Stimulated activated naive CD4-positive, alpha-beta T cell treated with Interleukin-2 at 50 U/mL for 16 hours (primary cell): Measurements from ENCODE around the gene MBD3L4.
"Not testable (repeated sequence)": the region's sequence is repeated elsewhere in the genome, so short reads cannot be mapped to it uniquely, and the experiment has no call there.

Experiments used
- DNase-seq: peaks from one replicate; lab custom pipeline; 2025; lab: John Stamatoyannopoulos, UW

The MBD3L4 gene

DNA sequence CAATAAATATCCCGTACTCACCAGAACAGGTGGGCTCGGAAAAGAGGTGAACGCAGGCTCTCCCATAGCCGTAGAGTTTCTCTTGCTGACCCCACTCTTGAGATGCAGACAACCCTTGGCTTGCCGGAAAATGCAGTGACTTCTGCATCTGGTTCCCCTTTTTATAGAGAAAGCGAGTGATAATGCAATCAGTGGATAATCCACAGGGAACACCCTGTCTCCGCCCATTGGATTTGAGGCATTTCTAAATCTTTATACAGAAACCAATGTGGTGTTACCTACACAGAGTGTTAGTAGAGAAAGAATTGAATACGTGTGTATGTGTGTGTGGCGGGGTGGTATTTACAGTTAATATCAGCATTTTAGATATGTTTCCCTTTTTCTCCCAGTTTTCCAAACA lies at the start of gene MBD3L4:
Gene MBD3L4, minus strand, starts transcription at position 101 of the 400 bp plus-strand sequence. Its CDS starts 35 bp downstream, at position 66.
- DNase-seq, result not testable (repeated sequence)

DNA sequence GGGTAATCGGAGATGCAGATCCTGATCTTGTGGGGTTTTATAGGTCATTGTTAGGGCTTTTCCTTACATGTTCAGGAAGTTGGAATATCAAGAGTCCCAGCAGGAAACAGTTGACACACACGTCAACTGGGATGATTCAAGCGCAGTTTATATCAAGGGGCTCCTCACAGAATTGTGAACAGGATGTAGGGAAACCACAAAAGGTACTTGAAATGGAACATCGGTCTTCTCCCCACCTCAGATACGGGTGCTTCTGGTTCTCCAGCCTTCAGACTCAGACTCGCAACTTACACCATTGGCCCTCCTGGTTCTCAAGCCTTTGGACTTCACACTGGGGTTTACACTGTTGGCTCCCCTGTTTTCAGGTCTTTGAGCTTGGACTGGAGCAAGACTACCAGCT lies 49.0 kb upstream of the MBD3L4 start:
- no peak for DNase-seq

DNA sequence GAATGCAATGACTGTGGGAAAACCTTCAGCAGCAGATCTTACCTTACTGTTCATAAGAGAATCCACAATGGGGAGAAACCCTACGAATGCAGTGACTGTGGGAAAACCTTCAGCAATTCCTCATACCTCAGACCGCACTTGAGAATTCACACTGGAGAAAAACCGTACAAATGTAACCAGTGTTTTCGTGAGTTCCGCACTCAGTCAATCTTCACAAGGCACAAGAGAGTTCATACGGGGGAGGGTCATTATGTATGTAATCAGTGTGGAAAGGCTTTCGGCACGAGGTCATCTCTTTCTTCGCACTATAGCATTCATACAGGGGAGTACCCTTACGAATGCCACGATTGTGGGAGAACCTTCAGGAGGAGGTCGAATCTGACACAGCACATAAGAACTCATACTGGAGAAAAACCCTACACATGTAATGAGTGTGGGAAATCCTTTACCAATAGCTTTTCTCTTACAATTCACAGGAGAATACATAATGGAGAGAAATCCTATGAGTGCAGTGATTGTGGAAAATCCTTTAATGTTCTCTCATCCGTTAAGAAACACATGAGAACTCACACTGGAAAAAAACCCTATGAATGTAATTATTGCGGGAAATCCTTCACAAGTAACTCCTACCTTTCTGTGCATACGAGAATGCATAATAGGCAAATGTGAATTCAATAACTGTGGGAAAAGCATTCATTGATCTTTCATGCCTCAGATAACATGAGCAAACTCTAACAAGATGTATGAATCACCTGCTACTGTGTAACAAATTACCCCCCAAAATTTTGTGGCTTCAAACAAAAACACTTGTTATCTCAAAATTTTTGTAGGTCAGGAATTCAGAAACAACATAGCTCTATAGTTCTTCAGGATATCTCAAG lies 43.3 kb upstream of the MBD3L4 start:
- DNase-seq, result no peak

DNA sequence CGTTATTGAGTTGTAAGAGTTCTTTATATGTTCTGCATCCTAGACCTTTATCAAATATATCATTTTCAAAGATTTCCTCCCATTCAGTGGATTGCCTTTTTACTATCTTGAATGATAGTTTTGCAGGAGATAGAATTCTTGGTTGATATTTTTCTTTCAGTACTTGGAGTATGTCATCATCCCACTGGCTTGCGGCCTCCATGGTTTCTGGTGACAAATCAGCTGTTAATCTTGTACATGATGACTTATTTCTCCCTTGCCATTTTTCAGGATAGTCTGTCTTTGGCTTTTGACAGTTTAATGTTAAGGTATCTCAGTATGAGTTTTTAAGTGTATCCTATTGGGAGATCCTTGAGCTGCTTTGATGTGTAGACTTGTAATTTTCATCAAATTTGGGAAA lies 38.0 kb upstream of the MBD3L4 start:
- DNase-seq, result no peak

DNA sequence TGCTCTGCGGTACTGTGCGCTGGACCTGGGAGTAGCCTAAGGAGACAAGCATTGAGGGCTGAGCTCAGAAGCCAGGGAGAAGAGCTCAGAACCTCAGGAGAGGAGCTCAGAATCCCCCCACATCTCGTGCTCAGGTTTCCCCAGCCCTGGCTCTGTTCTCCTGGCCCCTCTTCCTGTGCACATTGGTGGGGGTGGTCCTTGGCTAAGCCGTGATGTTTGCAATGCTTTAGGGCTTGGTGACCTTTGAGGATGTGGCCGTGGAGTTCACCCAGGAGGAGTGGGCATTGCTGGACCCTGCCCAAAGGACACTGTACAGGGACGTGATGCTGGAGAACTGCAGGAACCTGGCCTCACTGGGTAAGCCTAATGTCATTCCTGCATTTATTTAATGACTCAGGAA lies 36.2 kb upstream of the MBD3L4 start:
- DNase-seq, result no peak

DNA sequence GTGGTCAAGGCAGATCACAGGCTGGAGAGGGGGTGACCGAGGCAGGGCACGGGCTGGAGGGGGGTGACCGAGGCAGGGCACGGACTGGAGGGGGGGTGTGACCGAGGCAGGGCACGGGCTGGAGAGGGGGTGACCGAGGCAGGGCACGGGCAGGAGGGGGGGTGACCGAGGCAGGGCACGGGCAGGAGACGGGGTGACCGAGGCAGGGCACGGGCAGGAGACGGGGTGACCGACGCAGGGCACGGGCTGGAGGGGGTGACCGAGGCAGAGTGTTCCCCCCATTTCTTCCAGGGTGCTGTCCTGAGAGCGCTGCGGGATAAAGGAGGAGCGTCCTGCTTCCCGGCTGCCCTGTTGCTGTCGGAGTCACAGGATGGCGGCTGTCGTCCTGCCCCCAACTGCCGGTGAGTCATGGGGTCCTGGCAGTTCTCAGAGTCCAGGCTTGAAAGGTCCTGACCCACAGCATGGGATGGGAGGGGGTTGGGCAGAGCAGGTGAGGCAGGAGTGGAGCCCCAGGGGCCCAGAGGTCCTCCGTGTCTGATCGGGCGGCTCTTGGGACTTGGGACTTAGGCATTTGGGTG lies 34.8 kb upstream of the MBD3L4 start:
- no peak for DNase-seq

DNA sequence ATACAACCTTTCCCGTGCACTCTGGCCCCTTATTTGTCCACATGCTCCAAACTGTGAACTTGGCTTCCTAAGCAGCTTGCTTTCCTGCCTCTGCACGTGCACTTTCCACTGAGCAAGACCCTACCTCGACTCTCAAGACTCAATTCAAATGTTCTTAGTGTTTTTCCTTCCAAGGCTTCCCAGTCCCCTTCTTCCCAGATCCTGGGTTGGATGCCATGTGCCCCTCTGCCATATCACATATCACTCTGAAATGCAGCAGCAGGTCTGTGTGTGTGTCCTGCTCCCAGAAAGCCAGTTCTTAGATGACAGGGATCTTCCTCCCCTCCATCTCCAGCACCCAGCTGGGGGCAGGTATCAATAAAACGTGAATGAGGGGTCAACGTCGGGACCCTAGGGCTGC lies 32.6 kb upstream of the MBD3L4 start:
- DNase-seq, result no peak

DNA sequence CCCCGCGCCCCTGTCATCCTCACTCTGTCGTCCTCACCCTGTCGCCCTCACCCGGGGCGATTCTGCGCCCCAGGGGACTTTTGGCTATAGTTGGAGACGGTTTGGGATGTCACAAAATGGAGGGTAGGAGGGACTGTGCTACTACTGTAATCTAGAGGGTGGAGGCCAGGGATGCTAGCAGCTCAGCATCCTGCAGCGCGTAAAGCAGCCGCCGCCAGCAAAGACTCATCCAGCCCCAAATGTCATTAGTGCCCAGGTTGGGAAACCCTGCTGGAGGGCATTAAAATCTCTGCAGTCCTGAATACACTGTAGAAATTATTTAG lies 29.9 kb upstream of the MBD3L4 start:
- no peak for DNase-seq

DNA sequence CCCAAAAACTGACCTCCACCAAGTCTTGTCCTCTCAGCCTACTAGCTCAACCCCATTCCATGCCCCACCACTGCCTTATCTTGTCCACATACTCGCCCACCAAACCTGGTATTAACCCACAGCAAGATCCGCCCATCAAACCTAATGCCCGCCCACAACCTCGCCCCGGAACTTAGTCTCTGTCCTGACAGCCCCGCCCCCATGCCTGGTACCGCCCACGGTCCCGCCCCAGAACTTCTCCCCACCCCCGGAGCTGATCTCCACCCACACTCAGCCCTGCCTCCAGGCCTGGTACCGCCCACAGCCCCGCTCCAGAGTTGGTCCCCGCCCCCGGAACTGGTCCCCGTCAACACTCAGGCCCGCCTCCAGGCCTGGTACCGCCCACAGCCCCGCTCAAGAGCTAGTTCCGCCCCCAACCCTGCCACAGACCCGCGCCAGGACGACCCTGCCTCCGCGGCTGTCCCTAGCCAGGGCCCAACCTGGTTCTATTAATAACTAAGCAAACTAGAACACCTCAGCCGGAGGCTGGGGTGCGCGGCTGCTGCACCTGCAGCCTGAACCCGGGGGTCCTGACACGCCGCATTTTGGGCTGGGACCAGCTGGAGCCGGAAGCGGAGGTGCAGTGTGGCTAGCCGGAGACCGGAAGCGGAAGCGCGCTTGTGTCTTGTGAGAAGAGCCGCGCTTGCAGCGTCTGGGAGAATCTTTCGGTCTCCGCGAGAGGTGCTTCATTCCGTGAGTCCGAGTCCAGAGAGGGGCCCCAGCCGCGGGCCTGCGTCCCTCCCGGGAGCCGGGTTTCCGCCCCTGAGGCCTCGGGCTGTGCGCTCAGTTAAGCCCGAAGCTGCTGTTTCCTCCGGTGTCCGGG lies 29.3 kb upstream of the MBD3L4 start, which contains the start of gene ZNF557:
Gene ZNF557, plus strand, starts transcription at position 662 of the 862 bp plus-strand sequence. CDS start 5,372 bp downstream, outside the sequence.
- DNase-seq, result peak; percentile 98

DNA sequence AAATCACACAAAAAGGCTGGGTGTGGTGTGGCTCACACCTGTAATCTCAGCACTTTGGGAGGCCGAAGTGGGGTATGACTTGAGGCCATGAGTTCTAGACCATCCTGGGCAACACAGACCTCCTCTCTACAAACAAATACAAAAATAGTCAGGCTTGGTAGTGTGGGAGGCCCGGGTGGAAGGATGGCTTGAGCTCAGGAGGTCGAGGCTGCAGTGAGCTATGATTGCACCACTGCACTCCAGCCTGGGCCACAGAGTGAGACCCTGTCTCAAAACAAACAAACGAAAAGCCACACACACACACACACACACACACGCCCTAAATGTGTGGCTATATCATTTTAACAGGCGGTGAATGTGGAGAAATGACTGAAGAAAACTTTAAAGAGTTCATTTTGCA lies 28.6 kb upstream of the MBD3L4 start:
- DNase-seq, result no peak

DNA sequence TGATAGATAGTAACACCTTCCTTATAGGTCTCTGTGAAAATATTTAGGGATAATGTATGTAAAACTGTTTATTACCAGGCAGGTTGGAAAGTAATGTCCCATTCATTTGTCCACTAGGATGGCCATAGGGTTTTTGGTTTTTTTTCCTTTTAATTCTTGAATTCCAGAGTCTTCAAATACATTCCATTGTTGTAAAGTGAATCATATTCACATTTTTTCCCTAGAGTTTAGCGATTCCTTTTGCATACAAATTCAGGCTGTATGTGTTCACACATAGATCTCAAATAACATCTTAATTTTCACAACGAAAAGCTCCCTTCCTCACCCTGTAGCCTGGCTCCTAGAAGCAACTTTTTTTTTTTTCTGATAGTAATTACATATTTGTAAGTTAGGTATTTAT lies 27.7 kb upstream of the MBD3L4 start:
- no peak for DNase-seq

DNA sequence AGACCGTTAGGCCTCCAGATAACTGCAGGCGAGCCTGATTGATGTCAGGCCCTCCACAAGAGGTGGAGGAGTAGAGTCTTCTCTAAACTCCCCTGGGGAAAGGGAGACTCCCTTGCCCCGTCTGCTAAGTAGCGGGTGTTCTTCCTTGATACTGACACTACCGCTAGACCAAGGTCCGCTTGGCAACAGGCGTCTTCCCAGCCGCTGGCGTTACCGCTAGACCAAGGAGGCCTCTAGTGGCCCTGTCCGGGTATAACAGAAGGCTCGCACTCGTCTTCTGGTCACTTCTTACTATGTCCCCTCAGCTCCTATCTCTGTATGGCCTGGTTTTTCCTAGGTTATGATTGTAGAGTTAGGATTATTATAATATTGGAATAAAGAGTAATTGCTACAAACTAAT lies 27.1 kb upstream of the MBD3L4 start:
- DNase-seq, result not testable (repeated sequence)

DNA sequence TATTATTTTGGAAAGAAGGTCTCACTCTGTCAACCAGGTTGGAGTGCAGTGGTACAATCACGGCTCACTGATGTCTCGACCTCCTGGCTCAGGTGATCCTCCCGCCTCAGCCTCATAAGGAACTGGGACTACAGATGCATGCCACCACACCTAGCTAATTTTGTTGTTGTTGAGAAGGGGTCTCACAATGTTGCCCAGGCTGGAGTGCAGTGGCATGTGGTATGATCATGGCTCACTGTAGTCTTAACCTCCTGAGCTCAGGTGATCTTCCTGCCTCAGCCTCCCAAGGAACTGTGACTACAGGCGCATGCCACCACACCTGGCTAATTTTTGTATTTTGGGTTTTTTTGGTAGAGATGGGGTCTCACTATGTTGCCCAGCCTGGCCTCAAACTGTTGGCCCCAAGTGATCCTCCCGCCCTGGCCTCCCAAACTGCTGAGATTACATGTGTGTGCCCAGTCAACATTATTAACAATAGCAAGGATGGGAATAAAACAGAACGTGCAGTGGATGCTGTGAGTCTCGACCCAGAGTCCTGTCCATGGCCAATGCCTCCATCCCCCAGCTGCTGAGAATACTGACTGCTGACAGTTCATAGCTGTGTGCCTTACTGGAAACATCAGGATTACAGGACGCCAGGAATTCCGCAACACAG lies 23.9 kb upstream of the MBD3L4 start:
- DNase-seq, result no peak

DNA sequence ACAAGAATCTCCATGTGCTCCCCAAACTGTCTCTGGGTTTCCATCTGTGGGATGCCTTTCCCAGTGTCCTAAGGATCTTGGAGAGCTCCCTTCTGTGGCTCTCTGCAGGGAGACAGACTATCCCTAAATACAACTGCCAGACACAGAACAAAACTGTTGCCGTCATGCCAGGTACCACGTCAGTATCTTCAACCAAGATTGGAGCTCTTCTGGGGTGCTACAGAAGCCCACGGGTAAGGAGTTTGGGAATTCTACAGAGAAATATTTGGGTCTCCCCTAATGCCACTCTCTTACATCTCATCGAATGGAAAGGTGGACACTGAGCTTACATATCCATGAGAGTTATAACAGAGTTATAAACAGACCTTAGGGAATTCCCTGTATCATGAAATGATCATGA lies 23.4 kb upstream of the MBD3L4 start:
- DNase-seq, result no peak

DNA sequence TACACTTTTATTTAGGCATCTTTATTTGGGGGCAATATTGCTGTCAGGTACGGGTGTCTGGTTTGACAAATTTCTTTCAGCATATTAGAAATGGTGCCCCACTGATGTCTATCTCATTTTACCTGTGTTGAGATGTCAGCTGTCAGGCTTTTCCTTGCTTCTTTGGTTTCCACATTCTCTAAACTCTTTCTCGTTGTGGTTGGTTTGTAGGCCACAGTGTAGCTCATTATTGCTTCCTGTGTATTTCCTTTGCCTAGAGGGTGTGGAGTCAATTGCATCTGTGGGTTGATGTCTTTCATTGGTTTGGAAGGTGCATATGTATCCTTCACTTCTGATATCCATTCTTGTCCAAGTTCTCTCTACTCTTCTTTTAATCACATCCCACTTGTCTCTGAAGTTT lies 20.0 kb upstream of the MBD3L4 start:
- not testable (repeated sequence) for DNase-seq

DNA sequence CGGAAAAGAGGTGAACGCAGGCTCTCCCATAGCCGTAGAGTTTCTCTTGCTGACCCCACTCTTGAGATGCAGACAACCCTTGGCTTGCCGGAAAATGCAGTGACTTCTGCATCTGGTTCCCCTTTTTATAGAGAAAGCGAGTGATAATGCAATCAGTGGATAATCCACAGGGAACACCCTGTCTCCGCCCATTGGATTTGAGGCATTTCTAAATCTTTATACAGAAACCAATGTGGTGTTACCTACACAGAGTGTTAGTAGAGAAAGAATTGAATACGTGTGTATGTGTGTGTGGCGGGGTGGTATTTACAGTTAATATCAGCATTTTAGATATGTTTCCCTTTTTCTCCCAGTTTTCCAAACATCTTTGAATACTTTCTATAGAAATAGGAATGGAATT lies 18.6 kb upstream of the MBD3L4 start, which contains the start of gene MBD3L3:
Gene MBD3L3, minus strand, starts transcription at position 101 of the 400 bp plus-strand sequence. Its CDS starts 71 bp downstream, at position 30.
- DNase-seq, result not testable (repeated sequence)

DNA sequence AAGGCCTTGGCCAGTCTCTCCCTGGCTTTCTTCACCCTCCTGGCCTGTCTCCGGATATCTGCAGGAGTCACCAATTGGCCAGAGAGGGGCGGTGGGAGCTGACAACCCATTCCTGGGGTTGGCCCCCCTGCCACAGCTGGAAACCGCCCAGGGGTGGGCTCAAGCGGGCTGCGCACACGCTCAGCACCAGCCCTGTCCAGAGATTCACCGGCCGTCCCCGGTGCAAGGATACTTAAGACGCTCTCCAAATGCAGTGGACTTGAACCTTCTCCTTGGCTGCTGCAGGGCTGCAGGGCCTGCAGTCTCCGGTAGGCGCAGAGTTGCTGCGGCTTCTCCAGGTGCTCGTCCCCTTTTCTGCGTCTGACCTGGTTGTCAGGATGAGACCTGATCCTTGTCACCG lies 16.4 kb upstream of the MBD3L4 start:
- DNase-seq, result not testable (repeated sequence)

DNA sequence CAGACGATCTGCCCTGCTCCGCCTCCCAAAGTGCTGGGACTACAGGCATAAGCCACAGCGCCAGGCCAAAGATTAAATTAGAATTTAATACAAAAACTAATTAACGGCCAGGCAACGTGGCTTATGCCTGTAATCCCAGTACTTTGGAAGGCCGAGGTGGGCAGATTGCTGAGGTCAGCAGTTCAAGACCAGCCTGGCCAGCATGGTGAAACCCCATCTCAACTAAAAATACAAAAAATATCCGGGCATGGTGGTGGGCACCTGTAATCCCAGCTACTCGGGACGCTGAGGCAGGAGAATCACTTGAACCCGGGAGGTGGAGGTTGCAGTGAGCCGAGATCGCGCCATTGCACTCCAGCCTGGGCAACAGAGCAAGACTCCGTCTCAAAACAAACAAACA lies 15.7 kb upstream of the MBD3L4 start:
- not testable (repeated sequence) for DNase-seq

DNA sequence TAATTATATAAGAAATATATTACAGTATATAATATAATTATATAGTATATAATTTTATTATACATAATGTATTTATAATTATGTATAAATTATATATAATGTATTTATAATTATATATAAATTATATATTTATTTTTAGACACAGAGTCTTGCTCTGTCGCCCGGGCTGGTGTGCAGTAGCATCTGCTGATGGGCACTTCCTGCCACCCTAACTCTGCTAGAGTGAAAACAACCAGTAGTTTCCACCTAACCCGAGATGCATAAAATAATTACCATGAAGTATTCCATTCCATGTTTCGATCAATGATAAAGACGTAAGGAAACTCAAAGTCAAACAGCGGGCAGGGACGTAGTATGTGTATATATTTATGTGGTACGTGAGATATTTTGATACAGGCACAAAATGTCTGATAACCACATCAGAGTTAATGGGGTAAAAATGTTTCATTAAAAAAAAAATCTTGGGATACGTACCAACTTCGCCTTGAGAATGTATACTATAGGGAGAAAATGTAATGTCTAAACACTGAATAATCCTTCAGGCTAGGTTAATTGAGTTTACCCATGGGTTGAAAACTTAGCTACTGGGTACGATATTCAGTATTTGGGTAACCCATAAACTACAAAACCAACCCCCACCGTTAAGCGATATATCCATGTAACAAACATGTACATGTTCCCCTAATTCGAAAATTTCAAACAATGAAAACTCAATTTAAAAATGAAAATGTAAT lies 14.8 kb upstream of the MBD3L4 start:
- DNase-seq, result not testable (repeated sequence)

DNA sequence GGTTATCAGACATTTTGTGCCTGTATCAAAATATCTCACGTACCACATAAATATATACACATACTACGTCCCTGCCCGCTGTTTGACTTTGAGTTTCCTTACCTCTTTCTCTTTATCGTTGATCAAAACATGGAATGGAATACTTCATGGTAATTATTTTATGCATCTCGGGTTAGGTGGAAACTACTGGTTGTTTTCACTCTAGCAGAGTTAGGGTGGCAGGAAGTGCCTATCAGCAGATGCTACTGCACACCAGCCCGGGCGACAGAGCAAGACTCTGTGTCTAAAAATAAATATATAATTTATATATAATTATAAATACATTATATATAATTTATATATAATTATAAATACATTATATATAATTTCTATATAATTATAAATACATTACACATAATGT lies 12.9 kb upstream of the MBD3L4 start:
- DNase-seq, result not testable (repeated sequence)

DNA sequence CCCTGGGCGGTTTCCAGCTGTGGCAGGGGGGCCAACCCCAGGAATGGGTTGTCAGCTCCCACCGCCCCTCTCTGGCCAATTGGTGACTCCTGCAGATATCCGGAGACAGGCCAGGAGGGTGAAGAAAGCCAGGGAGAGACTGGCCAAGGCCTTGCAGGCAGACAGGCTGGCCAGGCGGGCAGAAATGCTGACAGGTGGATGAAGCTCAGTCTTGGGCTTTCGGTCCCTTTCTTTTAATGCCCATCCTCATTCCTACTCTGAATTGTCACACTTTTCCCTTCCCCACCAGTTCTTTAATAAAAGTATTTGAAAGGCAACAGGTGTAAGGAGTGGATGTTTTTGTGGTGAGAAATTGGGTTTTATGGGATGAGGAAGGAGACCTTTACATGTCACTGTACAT lies 11.4 kb upstream of the MBD3L4 start:
- DNase-seq, result not testable (repeated sequence)
